ENCODE data around the gene THAP9.

DNA sequence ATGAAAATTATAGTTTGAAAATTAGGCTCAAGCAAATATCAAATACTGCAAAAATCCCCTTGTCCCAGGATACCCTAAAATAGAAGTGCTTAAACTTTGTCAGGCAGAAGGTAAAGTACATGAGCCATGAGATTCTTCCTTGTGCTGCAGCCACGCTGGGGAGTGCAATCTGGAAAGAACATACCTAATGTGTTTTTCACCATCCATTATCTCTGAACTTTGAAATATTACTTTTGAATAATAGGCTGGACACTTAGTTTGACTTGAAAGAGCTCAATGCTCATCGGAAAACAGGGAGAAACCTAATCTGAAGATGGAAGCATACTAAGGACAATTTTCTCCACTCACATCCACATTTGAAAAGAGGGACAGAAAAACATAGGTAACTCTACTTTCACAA lies 18.9 kb downstream of the THAP9 start:
- TF ChIP-seq POLR2A (IDR thresholded peaks at IDR 0.05; ENCODE audit: low read length) (no peak), GATA1 (IDR thresholded peaks at IDR 0.05; ENCODE audit: low read depth, low read length) (no peak)
